ENCODE results near the gene MELK.

Gene MELK

DNA sequence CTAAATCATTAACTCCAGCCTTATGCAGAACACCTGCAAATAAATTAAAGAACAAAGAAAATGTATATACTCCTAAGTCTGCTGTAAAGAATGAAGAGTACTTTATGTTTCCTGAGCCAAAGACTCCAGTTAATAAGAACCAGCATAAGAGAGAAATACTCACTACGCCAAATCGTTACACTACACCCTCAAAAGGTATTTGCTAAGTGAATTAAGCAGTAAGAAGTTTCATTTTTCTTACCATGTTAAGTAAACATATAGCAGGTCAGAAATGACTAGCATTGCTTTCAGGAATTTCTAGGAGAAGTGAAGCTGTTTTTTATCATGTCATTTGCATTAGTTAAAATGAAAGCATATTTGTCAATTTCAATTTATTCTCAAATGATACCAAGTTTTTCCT, 92.7 kb downstream of the MELK start:
- TF ChIP-seq EZH2phosphoT487 (IDR thresholded peaks at IDR 0.05; ENCODE audit: borderline replicate concordance, low read length) = no peak
- TF ChIP-seq, protein P1, sequence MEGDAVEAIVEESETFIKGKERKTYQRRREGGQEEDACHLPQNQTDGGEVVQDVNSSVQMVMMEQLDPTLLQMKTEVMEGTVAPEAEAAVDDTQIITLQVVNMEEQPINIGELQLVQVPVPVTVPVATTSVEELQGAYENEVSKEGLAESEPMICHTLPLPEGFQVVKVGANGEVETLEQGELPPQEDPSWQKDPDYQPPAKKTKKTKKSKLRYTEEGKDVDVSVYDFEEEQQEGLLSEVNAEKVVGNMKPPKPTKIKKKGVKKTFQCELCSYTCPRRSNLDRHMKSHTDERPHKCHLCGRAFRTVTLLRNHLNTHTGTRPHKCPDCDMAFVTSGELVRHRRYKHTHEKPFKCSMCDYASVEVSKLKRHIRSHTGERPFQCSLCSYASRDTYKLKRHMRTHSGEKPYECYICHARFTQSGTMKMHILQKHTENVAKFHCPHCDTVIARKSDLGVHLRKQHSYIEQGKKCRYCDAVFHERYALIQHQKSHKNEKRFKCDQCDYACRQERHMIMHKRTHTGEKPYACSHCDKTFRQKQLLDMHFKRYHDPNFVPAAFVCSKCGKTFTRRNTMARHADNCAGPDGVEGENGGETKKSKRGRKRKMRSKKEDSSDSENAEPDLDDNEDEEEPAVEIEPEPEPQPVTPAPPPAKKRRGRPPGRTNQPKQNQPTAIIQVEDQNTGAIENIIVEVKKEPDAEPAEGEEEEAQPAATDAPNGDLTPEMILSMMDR (IDR thresholded peaks at IDR 0.05; ENCODE audit: low read depth, low read length, poor library complexity, severe bottlenecking) = no peak
- Histone ChIP-seq H3K79me2 (ENCODE audit: control insufficient read depth, low read length) (no peaks in the 10 kb centered on the region), H3K27me3 (ENCODE audit: control insufficient read depth, low read length) (no peaks in the 10 kb centered on the region), H3K27ac (ENCODE audit: low read depth, low read length) (no peak overlapping the region), H3K4me1 (ENCODE audit: control insufficient read depth, low read length) (peaks cover 12% of the 10 kb centered on the region), H3K36me3 (ENCODE audit: control insufficient read depth, low read length) (peaks cover 62% of the 10 kb centered on the region), H3K9me3 (ENCODE audit: control insufficient read depth, insufficient read depth, low read length) (no peaks in the 10 kb centered on the region), H3F3A (ENCODE audit: control insufficient read depth, insufficient read depth) (0 out of 2 replicates have a peak, but pooled peaks cover 3% of the 10 kb centered on the region), H4K20me1 (ENCODE audit: control insufficient read depth, insufficient read depth, low read depth, low read length) (no peaks in the 10 kb centered on the region), H3K4me2 (ENCODE audit: low read length) (0 out of 2 replicates have a peak overlapping the region, but pooled peaks have one; percentile 8), H3K4me3 (ENCODE audit: low read length) (no peak overlapping the region), H3K9me2 (replicated peaks; ENCODE audit: control insufficient read depth, low read length) (no peaks in the 10 kb centered on the region)

DNA sequence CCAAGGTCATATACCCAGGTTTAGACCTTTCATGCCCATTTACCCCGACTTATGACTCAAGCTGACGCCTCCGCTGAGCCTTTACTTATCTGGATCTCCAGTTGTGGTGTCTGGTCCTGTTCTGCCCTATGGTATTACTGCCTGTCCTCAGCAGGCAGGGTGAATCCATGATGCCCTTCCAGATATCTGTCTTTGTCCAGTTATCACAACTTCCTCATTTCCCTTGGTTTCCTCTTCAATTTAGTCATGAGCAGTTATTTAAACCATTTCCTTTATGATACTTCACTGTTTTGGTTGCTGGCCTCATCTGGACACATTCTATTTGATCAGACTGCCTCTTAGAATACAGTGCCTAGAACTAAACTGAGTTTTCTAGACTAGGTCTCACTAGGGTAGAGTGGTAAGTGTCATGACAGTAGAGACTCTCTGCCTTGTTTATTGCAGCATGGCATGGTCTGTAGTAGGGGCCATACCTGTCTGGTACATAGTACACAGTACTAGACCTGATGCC, 93.3 kb downstream of the MELK start:
- Histone ChIP-seq H3K27ac (ENCODE audit: low read depth, low read length) (no peak overlapping the region), H3K4me3 (ENCODE audit: low read length) (no peak overlapping the region; the same call in 1 of the 2 replicates), H3K9me2 (replicated peaks; ENCODE audit: control insufficient read depth, low read length) (no peaks in the 10 kb centered on the region), H3K4me1 (ENCODE audit: control insufficient read depth, low read length) (peaks cover 12% of the 10 kb centered on the region), H4K20me1 (ENCODE audit: control insufficient read depth, insufficient read depth, low read depth, low read length) (no peaks in the 10 kb centered on the region), H3K36me3 (ENCODE audit: control insufficient read depth, low read length) (peaks cover 65% of the 10 kb centered on the region), H3K27me3 (ENCODE audit: control insufficient read depth, low read length) (no peaks in the 10 kb centered on the region), H3K9me3 (ENCODE audit: control insufficient read depth, insufficient read depth, low read length) (no peaks in the 10 kb centered on the region), H3F3A (ENCODE audit: control insufficient read depth, insufficient read depth) (0 out of 2 replicates have a peak, but pooled peaks cover 2% of the 10 kb centered on the region), H3K4me2 (ENCODE audit: low read length) (peak overlapping the region; percentile 8), H3K79me2 (ENCODE audit: control insufficient read depth, low read length) (no peaks in the 10 kb centered on the region)
- no peak for TF ChIP-seq EZH2phosphoT487 (IDR thresholded peaks at IDR 0.05; ENCODE audit: borderline replicate concordance, low read length)
- TF ChIP-seq, protein P1 (IDR thresholded peaks at IDR 0.05; ENCODE audit: low read depth, low read length, poor library complexity, severe bottlenecking) = no peak

DNA sequence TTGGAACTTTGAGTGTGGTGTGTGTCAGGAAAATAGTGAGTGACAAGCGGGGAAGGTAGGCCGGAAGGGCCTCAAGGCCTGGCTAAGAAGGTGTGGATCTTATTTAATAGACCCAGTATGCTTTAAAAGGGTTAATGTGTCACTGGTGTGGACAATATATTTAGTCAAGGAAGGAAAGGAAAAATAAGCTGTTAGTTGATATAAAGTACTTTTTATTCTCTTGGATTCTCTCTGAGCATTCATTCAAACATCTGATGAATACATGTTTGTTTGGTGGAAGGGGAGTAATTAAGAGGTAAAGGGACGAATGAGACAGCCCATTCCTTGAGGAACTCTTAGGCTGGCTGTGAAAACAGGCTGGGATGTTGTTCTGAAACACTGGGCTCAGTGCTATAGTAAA, 98.9 kb downstream of the MELK start:
- H3K27me3 ChIP-seq (ENCODE audit: control insufficient read depth, low read length) = no peaks in the 10 kb centered on the region
- H3K36me3 ChIP-seq (ENCODE audit: control insufficient read depth, low read length) = peaks cover 83% of the 10 kb centered on the region
- no peaks in the 10 kb centered on the region for H3K9me3 ChIP-seq (ENCODE audit: control insufficient read depth, insufficient read depth, low read length)
- H3F3A ChIP-seq (ENCODE audit: control insufficient read depth, insufficient read depth) = no peaks in the 10 kb centered on the region
- H3K4me3 ChIP-seq (ENCODE audit: low read length) = no peak overlapping the region
- H3K27ac ChIP-seq (ENCODE audit: low read depth, low read length) = no peak overlapping the region
- no peaks in the 10 kb centered on the region for H4K20me1 ChIP-seq (ENCODE audit: control insufficient read depth, insufficient read depth, low read depth, low read length)
- H3K4me1 ChIP-seq (ENCODE audit: control insufficient read depth, low read length) = peaks cover 8% of the 10 kb centered on the region
- no peaks in the 10 kb centered on the region for H3K9me2 ChIP-seq (replicated peaks; ENCODE audit: control insufficient read depth, low read length)
- no peak overlapping the region for H3K4me2 ChIP-seq (ENCODE audit: low read length)
- TF ChIP-seq, protein P1 (IDR thresholded peaks at IDR 0.05; ENCODE audit: low read depth, low read length, poor library complexity, severe bottlenecking) = no peak
- TF ChIP-seq EZH2phosphoT487 (IDR thresholded peaks at IDR 0.05; ENCODE audit: borderline replicate concordance, low read length) = no peak
- no peaks in the 10 kb centered on the region for H3K79me2 ChIP-seq (ENCODE audit: control insufficient read depth, low read length)

All from DOHH2 (cell line).